Measurements from ENCODE around the gene NPAS3.

DNA sequence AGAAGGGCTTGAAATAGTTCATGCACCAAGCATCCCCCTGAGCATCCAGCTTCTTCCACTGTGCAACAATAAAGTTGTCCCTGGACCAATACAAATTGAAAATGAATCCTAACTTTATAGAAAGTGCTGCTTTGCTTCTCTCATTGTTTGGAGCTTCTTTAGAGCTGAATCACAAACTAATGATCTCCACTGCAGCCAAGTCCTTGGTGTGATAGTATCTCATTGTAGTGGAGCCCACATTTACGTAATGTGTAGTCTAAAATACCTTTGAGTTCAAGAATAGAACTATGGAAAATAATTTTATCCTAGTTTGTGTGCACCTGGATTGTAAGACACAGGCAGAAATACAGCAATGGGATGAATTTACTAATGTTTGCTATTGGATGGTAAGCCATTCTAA, 692.3 kb downstream of the NPAS3 start:
- TF ChIP-seq CTCF (IDR thresholded peaks at IDR 0.05) (no peak), POLR2AphosphoS5 (IDR thresholded peaks at IDR 0.05) (no peak)

Data from sigmoid colon (tissue), 4 donors.